ENCODE measurements around the gene SETDB1. TPM values are rescaled to one million over a fixed set of nuclear protein-coding genes. Genes with fewer than 3 reads are reported as not detected.

The SETDB1 gene
- total and polyA plus RNA-seq, 2 of the 8 experiments (the other 6 are each of a cell fraction or from before 2014, with no cell fraction given) = 27.5 to 48.8 TPM

GRCh38 chr1:151002051-151002450 lies 75.9 kb downstream of the SETDB1 start (continued):
- TF ChIP-seq CHD7 (IDR thresholded peaks at IDR 0.05; ENCODE audit: insufficient replicate concordance, low read length) = no peak
- TF ChIP-seq CHD1 (IDR thresholded peaks at IDR 0.05; ENCODE audit: low read depth, low read length) = no peak

All from H1 (cell line).